Activated naive CD8-positive, alpha-beta T cell treated with anti-CD3 and anti-CD28 coated beads, Interleukin-2, amount 50 U/mL, for 16 hours (primary cell): Measurements from ENCODE around the gene TSHZ2.
"Not testable (repeated sequence)": the region's sequence is repeated elsewhere in the genome, so short reads cannot be mapped to it uniquely, and the experiment has no call there.

Experiments
- DNase-seq: peaks from one replicate; pipeline ENCODE4 v3.0.0-alpha.2; 2020; ENCODE audit warnings: low read depth, low spot score

Gene TSHZ2

DNA sequence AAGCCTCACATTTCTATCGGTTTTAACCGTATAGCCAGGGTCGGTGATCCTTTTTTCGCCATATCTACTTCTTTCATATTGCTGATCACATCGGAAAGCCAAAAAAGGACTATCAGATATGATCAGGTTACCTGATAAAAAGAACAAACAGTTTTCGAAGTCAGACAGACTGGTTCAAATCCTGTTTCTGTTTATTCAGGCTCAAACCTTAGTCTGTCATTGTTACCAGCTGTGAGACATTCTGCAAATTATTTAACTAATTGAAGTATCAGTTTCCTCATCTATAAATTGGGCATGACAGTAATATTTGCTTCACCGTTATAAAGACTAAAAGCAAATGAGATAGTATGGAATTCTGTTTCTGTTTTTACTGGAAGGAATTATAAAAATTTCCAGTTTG lies 111.3 kb downstream of the TSHZ2 start:
- no peak for DNase-seq

DNA sequence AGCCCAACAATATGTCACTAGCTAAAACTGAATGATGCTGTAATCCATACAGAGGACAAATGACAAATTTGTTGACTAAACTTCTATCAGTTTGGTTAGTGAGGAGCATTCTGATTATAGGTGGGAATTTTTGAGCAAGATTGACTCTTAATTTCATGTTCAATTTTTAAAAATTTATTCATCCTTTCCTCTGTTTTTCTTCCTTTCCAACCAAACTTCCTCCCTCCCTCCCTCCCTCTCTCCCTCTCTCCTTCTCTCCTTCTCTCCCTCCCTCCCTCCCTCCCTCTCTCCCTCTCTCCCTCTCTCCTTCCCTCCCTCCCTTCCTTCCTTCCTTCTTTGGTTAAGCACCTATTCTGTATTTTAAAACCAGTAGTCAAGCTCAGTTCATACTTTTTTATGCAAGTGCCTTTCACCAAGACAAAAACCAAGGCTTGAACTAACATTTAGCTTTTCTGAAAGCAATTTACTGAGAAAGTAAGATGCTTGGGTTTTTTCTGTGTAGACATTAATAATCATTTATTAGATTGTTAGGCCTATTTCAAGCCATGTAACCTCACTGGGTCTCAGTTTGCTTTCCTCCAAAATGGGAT lies 112.3 kb downstream of the TSHZ2 start:
- no peak for DNase-seq

DNA sequence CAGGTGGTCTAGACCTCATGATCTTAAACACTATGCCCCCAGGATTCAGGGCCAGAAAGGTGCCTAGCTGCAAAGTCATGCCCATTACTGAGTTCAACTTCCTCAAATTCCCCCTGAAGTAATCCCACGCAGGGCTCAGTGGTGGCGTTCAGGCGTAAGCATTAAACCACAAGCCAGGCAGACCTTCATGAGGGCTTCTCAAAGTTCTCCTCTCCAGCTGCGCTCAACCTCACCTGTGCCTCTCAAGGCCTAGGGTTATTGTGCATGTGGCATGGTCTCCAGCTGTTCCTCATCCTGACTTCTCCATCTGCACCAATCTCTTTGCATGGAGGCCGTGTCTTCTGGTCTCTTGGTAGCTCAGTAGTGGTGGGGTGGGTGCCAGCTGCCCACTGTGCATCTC lies 113.6 kb downstream of the TSHZ2 start:
- DNase-seq, result no peak

DNA sequence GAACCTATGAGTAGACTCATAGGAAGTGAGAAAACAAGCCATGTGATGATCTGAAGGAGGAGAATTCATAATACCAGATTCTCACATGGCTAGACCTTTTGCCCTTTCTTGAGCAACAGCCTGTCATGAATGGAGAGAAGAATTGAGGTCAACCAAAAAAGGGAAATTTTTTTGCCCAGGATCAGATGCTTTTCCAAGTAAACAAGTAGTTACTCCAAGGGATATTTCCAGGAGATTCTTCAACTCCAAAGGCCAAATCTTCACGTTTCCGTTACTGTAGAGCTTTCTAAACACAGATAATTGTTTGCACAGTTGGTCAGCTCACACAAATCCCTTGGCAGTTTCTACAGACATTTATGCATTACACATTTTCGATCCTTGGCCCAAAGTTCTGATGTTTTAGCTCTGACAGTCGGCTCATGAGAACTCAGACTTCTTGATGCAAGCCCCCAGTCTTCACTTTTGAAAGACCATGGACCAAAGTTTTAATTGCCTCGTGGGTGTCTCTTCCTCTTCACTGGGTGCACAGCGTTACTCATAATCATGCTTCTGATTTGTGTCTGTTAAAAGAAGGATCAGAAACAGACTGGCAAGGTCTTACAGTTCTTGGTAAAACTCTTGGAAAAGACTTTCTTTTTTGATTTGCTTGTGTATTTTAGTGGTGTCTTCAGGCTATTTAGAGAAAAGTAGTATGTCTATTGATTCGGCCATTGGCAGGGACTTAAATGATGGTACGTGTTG lies 115.0 kb downstream of the TSHZ2 start:
- DNase-seq, result no peak

DNA sequence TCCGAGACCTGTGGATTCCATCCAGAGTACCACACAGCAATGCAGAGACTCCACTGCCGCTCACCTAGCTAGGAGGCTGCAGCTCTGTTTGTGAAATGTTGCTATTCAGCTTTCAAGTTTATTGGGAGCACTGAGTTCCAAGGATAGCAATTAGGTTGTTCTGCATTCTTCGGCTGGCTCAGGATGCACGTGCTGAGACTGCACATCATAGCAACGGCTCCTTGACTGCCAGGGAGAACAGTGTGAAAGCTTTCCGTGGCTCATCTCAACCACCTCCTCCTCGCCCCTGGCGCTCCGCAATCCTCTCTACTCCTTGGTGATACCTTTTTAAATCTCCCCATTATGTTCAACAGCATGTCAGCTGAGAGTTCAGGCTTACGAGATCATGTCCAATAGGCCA lies 116.6 kb downstream of the TSHZ2 start:
- DNase-seq, result no peak

DNA sequence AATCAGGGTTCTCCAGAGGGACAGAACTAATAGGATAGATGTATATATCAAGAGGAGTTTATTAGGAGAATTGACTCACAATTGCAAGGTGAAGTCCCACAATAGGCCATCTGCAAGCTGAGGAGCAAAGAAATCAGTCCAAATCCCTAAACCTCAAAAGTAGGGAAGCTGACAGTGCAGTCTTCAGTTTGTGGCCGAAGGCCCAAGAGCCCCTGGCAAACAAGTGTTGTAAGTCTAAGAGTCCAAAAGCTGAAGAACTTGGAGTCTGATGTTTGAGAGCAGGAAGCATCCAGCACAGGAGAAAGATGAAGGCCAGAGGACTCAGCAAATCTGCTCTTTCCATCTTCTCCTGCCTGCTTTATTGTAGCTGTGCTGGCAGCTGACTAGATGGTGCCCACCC lies 117.7 kb downstream of the TSHZ2 start:
- not testable (repeated sequence) for DNase-seq

DNA sequence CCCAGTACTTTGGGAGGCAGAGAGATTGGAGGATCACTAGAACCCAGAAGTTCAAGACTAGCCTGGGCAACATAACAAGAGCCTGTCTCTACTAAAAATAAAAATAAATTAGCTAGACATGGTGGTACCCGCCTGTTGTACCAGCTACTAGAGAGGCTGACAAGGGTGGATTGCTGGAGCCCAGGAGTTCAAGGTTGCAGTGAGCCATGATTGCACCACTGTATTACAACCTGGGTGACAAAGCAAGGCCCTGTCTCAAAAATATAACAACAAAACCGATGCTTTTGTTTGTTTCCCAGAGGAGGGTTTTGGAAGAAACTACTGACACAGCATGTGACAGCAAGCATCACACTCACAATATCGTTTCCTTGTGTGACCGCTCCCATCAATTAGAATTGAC lies 119.6 kb downstream of the TSHZ2 start:
- DNase-seq, result no peak

DNA sequence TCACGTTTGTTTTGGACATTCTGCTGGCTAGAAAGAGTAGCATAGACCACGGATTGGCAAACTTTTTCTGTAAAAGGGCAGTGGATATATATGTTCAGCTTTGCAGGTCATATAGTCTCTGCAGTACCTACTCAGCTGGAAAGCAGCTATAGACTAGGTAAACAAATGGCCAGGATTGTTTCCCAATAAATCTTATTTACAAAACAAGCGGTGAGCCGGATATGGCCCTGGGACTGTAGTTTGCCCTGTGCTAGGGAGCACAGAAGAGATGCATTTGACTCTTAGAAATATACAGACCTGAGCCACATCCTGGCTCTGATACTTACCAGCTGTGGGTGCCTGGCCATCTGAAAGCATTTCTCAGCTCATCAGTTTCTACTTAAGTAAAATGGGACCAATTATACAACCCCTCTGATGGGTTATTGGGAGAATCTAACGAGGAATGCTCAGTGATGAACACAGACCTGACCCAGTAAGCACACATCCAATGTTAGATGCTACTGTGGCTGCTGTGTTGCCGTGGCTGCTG lies 120.7 kb downstream of the TSHZ2 start:
- DNase-seq, result no peak

DNA sequence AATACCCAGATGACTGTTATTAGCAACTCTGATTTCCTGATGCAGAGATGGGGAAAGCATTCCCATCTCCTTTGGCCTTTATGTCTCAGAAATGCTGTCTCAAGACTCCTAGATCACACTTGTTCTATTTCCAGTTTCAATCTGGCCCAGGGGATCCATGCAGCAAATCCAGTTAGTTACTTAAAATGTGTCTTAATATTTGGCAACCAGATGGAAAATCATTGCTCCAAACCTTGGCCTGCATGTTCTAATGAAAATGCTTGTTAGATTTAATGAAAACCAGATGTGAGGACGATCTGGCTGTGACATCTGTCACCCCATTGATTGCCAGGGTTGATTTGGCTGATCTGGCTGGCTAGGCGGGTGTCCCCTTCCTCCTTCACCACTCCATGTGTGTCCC lies 125.2 kb downstream of the TSHZ2 start:
- no peak for DNase-seq

DNA sequence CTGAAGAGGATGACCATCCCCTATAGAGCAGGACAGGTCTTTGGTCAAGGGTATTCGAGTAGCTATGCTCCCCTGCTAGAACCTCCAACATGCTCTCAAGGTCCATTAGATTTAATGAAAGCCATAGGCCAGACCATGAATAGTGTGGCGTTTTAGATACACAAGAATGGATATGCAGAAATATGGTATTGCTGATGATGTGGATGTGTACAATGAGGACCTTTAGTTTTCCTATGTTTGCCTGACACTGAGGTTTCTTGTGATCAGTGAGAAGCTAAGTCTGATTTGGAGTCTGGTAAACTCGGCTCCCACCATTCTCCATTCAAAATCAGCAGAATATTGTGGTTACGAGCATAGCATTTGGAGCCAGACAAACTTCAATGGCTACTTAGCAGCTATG lies 125.6 kb downstream of the TSHZ2 start:
- DNase-seq, result no peak

DNA sequence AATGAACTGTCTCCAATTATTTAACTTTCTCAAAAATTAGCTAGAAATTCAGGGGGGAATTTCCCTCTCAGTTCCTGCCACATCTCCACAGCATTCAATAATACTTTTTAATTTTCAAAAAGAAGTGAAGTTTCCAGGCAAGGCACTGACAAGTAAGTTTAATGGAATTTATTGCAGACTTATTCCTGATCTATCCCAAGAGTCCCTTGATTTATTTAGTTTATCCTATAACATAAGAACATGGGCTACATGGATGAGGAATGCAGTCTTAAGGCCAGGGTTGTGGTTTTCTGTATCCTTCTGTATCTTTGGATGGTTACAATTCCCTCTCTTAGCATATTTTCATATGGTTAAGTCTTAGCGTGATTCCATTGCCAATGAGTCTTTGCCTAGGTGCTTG lies 126.5 kb downstream of the TSHZ2 start:
- DNase-seq, result no peak

DNA sequence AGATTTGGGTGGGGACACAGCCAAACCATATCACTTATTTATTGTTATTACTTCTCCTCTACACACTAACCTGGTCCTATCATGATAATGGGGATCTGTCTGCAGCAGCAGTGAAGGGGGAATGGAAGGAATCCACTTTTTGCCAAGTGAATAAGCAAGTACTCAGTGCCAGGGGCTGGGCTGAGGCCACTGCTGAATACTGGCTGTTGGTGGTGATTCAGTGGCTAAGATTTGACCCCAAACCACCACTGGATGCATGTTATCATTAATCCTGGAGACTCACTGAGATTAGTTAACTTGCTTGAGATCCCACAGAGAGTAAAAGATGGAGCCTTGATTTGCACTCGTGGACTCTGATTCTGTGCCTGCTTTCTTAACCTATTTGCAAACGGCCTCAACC lies 127.7 kb downstream of the TSHZ2 start:
- no peak for DNase-seq

DNA sequence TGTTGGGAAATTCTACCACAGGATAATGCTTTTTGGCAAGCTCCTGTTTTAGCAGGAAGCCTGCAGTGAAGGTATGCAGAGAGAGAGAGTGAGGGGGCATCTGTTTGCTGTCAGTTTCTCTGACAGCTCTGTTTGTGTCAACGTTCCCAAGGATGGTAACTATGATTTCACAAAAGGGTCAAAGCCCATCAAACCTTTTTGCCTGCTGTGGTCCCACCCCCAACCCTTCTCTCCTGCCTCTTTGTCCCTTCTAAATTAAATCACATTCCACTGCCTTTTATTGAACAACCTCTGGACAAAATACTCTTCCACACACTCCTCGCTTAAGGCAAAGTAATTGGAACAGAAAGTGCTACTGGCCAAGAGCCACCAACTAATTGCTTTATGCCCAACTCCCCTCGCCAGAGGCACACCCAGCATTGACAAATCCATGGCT lies 128.3 kb downstream of the TSHZ2 start:
- DNase-seq, result no peak

DNA sequence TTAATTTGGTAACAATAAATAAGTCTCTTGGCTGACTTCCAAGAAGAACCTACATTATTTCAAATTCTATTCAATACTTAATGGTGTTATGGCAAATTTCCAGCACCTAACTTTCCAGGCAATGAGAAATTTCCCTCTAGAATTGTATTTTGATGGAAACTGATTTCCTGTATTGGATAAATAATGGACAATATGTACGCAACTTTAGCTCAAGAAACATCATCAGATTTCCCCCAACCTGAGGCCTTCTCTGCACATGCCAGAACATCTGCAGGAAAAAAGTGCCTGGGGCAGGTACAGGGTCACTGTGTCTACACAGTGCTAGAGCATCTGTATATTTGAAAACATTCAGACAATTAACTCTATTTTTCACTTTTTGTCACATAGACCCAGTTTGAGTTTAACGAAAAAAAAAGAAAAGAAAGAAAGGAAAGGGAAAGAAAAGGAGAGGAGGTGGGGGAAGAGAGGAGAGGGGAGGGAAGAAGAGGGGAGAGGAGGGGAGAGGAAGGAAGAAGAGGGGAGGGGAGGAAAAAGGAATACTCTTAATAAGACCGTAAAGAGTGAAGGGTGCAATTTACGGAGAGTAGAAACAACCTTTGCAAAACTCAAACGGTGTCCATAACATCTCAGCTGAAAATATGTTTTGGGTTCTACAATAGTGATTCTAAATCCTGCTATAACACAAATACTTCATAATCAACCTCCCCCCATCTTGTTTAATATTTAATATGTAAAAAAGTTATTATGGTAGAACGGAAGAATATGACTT lies 130.0 kb downstream of the TSHZ2 start:
- DNase-seq, result no peak

DNA sequence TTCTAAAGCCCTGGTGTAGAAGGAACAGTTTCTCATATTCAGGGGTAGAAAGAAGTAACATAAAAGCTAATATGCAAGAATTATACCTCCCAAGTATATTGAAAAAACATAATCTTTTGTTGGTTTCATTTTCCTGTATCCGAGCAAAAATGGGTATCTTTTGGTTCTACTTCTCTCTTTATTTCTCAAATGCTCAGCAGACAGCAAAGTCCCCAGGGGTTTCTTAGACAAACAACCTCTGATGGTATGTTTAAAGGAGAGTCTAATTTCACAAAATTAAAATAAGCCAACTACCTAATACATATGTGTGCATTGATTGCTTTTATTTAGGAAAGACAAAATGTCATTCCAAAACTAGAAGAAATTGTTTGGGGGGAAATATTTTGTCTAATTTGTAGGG lies 131.0 kb downstream of the TSHZ2 start:
- DNase-seq, result no peak

DNA sequence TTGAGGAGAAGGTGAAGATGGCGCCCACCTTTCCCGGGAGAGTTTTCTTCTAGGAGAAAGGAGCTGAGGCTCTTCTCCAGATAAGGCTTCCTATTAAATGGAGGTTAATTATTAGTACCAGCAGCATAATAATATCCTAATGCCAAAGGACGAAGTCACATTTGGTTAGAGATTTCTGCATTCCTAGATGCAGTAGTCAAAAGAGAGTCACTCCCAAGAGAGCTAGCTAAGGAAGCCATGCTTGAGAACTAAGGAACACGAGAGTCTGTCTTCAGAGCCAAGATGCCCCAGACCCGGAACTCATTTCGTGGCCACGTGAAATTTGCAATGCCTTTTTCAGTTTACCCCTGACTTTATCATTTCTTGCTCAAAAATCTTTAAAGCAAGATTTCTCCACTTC lies 132.7 kb downstream of the TSHZ2 start:
- DNase-seq, result no peak

DNA sequence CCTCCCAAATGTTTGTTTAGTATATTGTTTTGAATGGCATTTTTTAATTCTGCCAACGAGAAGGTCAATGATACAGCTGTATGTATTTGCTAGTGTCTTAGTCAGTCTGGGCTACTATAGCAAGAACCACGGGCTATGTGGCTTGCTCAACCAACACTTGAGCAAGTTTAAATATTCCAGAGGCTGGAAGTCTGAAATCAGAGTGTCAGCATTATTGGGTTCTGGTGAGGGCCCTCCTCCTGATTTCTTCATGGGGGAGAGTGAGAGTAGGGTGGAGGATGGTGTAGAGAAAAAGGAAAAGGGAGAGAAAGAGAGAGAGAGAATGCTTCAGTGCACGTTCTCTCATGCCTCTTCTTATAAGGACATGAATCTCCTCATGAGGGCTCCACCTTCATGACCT lies 144.6 kb downstream of the TSHZ2 start:
- DNase-seq, result no peak

DNA sequence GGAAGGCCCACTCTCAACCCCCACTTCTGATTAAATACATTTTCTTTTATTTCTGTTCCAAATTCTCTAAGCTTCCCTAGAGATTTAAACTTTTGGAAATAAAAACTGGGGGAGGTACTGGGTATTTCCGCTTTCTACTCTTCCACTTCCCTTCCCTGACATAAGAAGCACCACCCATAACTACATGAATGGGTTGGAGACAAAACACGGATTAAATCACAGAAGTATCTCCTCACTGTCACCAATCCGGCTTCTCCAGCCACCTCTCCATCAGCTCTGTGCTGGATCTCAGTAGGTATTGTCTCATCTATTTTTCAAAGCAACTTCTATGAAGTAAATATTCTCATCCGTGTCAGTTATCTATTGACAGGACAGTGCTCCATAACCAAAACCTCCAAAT lies 150.7 kb downstream of the TSHZ2 start:
- DNase-seq, result no peak

DNA sequence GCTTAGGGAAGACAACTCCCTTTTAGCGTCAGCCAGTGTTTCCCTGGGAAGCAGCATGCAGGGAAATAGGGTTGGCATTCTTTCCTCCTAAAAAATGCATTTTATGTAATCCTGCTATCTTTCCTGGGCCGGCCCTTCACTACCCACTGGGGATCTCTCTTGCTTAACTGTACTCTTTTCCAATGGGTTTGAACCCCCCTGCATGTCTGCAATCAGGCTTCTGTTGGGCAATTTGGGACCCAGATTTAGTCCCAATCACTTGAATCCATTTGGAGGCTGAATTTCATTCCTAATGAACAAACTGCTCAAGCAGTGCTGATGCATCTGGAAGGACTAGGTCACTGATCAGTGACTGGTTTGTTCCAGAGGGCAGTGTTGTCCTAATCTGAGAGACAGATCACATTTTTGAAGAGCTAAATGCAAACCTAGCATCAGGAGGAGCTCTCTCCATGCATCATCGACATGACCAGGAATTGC lies 152.0 kb downstream of the TSHZ2 start:
- no peak for DNase-seq

DNA sequence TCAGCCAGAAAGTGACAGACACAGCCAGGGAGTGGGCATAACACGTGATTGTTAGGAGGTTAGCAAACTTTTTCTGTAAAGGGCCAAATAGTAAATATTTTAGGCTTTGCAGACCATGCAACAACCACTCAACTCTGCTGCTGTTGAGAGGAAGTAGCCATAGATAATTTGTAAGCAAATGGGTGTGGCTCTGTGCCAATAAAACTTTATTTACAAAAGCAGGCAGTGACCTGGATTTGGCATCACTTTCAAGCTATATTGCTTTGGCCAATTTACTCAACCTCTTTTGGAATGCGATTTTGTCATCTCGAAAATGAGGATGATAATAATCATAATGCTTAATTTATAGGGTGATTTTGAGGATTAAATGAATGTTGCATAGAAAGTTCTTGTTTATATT lies 152.6 kb downstream of the TSHZ2 start:
- DNase-seq, result no peak

DNA sequence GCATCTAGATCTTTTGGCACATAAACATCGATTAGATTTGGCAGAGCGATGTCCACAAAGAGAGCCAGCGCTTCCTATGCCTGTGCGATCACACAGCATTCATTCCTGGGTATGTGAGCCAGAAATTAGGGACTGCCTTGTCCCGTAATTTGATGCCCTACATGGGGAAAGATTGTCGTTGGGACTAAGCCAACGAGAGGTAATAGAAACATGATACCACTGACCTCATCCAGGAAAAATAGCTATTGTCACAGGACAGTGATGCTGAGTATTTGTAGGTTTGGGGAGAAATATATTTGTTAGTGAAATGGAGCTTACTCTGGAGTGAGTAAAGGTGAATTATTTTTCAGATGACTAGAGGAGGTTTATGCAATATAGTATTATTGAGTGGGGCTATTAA lies 154.0 kb downstream of the TSHZ2 start:
- DNase-seq, result no peak

DNA sequence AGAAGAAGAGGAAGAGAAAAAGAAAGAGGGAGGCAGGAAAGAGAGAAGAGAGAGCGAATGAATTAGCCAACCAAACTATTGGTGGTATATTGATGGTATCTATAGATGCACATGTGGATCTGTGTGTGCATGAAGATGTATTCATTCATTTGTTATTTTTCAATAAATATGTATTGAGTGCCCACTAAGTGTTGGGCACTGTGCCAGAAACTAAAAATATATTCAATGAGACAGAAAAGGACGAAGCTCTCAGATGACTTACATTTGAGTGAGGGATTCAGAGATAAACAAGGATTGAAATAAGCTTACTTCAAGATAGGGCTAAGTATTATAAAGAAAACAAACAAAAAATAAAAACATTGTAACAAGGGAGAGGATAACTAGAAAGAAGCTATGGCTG lies 154.9 kb downstream of the TSHZ2 start:
- DNase-seq, result no peak

DNA sequence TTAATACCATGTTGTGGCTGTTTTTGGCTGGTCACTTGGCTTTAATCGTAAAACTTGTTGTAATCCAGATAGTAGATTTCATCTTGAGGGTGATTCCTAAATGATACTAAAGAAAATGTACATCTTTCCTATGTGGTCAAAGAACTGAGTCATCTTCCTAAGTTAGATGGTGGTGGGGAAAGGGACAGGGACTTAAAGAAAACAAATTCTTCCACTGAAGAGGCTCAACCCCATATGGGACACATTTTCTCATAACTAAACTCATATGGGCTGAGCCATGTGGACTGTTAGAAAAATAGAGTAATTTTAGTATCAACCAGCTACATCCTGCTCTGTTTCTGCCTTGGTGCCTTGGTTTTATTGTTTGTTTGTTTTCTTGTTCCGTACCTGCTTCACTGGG lies 155.8 kb downstream of the TSHZ2 start:
- no peak for DNase-seq
